GM19467 (cell line): ENCODE data around the gene EIF3A.
"Not testable (repeated sequence)": the region's sequence is repeated elsewhere in the genome, so short reads cannot be mapped to it uniquely, and the experiment has no call there.

Experiments used
- ATAC-seq: cut with Tn5 transposase; IDR thresholded peaks from one replicate; pipeline ENCODE4 v1.9.1; 2021; ENCODE audit warnings: mild to moderate bottlenecking, moderate library complexity; ENCODE audit not compliant: unreplicated experiment

The EIF3A gene

GRCh38 chr10:119049777-119050176, 30.8 kb downstream of the EIF3A start:
- ATAC-seq: no peak

GRCh38 chr10:119049361-119049760, 31.3 kb downstream of the EIF3A start:
- no peak for ATAC-seq

- no peak for ATAC-seq
These were observed 35.1 kb downstream of the EIF3A start for GRCh38 chr10:119045561-119045960.

- ATAC-seq: no peak
These were observed 38.4 kb downstream of the EIF3A start for GRCh38 chr10:119042169-119042568.

GRCh38 chr10:119041326-119041725, 39.3 kb downstream of the EIF3A start:
- no peak for ATAC-seq

- ATAC-seq: no peak
These were observed 41.5 kb downstream of the EIF3A start for GRCh38 chr10:119039161-119039560.

- no peak for ATAC-seq
These were observed 49.0 kb downstream of the EIF3A start for GRCh38 chr10:119031496-119032059.

- peak; percentile 39 for ATAC-seq
These were observed 50.0 kb downstream of the EIF3A start for GRCh38 chr10:119030421-119031250.

- ATAC-seq: peak; percentile 19
These were observed 50.8 kb downstream of the EIF3A start, which contains the start of gene NANOS1 for GRCh38 chr10:119029613-119030420. Gene NANOS1 (plus strand): TSS chr10:119029714. CDS start chr10:119029802, 88 bp downstream.

- ATAC-seq: peak; percentile 67
These were observed 51.6 kb downstream of the EIF3A start for GRCh38 chr10:119028900-119029612.

GRCh38 chr10:119028445-119028899, 52.1 kb downstream of the EIF3A start:
- not testable (repeated sequence) for ATAC-seq

GRCh38 chr10:119026301-119027110, 54.1 kb downstream of the EIF3A start:
- no peak for ATAC-seq

- no peak for ATAC-seq
These were observed 54.8 kb downstream of the EIF3A start for GRCh38 chr10:119025776-119026175.

GRCh38 chr10:119025336-119025735, 55.3 kb downstream of the EIF3A start:
- ATAC-seq: no peak

- ATAC-seq: no peak
These were observed 55.7 kb downstream of the EIF3A start for GRCh38 chr10:119024882-119025281.

- no peak for ATAC-seq
These were observed 57.1 kb downstream of the EIF3A start for GRCh38 chr10:119023553-119023868.

GRCh38 chr10:119022846-119023552, 57.6 kb downstream of the EIF3A start:
- no peak for ATAC-seq

- ATAC-seq: no peak
These were observed 60.0 kb downstream of the EIF3A start for GRCh38 chr10:119020627-119020946.

- ATAC-seq: no peak
These were observed 73.4 kb downstream of the EIF3A start for GRCh38 chr10:119007211-119007574.
